Hypothalamus (tissue), 51 donors: Measurements from ENCODE around the gene IRF2BPL.

Experiments used
- DNase-seq, 51 donors: peaks; one replicate each; lab custom pipeline; 2025; lab: John Stamatoyannopoulos, UW

Gene IRF2BPL

GRCh38 chr14:76995279-76996035 lies 33.1 kb downstream of the IRF2BPL start:
- DNase-seq, result no peak

DNA sequence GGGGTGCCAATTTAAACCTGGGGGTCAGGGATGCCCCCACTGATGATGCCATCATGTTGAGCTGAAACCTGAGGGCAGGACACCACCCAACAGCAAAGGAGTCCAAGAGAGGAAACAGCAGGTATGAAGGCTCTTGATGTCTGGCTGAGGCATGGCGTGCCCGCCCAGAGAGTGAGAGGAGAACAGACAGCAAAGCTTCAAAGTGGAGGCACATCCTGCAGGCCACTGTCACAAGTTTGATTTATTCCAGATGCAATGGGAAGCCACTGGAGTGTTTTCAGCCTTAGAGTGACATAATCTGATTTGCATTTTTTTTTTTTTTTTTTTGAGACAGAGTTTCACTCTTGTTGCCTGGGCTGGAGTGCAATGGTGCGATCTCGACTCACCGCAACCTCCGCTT lies 34.8 kb downstream of the IRF2BPL start:
- DNase-seq, result no peak

DNA sequence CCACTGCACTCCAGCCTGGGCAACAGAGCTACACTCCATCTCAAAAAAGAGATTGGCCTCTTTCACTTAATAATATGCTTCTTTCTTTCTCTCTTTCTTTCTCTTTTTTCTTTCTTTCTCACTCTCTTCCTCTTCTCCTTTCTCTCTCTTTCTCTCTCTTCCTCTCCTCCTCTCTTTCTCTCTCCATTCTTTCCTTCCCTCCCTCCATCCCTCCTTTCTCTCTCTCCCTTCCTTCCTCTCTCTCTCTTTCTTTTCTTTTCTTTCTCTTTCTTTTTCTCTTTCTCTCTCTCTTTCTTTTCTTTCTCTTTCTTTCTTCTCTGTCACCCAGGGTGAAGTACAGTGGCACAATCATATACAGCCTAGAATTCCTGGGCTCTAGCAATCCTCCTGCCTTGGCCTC lies 38.4 kb downstream of the IRF2BPL start:
- no peak for DNase-seq

DNA sequence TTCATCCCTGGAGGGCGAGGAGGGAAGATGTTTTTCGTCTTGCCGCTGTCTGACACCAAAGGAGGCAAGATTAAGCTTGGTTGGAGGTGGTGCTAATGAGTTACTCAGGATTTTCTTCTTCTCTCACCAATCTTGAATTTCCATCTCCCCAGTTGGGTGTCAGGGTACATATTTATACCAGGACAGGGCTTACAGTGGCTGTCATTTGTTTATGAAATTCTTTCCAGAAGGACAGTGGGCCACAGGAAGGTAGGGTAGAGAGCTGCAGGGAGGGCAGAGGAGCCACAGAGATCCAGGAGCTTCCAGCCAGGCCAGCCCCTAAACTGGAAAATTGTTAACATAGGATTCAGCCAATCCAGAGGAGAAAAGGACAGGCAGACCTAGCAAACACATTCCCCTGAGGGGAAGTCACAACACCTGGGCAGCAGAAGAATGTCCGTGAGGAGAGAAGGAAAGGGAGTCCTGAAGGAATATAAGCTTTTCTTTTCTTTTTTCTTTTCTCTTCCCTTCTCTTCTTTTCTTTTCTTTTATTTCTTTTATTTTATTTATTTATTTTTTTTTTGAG lies 40.5 kb downstream of the IRF2BPL start:
- no peak for DNase-seq

- DNase-seq, result no peak
These were observed 42.3 kb downstream of the IRF2BPL start for GRCh38 chr14:76986231-76986565.

- no peak for DNase-seq
These were observed 42.8 kb downstream of the IRF2BPL start for GRCh38 chr14:76985540-76986230.

DNA sequence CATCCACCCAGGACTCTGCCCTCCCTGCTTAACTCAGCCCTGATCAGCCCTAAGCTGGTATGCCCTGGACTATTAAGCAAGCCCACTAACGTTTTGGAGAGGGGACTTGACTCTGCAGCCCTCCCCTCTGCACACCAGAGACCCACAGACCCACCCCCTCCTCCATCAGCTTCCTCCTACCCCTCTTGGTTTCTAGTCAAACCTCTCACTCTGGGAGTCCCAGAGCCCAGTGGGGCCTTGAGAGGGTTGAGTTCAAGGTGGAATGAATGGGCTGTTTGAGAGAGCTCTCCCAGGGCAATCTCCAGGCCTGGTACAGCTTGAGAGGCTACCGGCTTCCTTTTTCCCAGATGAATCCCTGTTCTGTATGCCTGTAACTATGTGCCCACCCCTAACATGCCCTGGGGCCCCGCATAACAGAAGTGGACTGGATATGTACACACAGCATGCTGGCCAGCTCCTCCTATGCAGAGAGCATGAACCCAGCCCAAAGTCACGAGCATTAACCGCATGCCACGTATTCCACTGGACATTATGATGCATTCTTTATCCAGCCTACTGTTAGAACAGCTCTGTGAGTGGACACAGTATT lies 43.6 kb downstream of the IRF2BPL start:
- DNase-seq, result no peak

GRCh38 chr14:76984297-76984696 lies 44.2 kb downstream of the IRF2BPL start:
- DNase-seq, result no peak

GRCh38 chr14:76981670-76982069 lies 46.8 kb downstream of the IRF2BPL start:
- DNase-seq, result no peak

GRCh38 chr14:76977793-76978720 lies 50.5 kb downstream of the IRF2BPL start:
- DNase-seq, result peak in 19 of 51 donors; percentile 7 to 61 (median 21)

DNA sequence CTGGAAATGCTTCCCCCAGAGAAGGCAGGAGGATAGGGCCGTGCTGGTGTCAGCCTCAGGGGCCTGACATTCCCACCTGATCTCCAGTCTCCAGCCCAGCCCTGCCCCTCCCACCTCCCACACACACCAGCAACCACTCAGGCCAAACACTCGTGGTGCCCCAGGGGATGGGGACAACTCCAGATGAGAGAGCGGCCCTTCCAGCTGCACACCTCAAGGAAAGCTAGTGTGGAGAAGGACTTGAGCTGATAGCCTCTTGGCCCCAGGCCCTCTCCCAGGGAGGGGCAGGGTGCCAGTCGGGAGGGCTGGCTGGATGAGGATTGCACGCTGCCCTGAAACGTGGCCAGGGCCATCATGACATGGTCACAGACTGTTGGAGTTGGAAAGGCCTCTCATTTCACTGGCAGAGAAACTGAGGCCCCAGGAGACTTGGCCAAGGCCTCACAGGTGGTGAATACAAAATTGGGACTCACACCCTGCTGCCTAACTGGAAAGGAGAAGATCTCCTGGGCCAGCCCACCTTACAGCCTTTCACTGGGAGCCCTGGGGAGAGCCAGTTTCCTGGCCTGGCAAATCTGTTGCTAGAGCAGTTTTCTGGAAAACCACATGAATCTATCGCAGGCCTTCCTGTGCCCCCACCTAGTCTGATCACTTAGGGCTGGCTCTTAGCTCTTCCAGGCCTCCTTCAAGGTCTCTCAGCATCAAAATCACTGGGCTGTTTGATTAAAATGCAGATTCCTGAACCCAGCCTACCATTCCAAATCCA lies 52.1 kb downstream of the IRF2BPL start:
- DNase-seq, result no peak

- DNase-seq, result no peak
These were observed 52.7 kb downstream of the IRF2BPL start for GRCh38 chr14:76975812-76976211.

GRCh38 chr14:76975051-76975450 lies 53.5 kb downstream of the IRF2BPL start:
- no peak for DNase-seq
